ENCODE measurements around the gene AHSG. TPM values are rescaled to one million over a fixed set of nuclear protein-coding genes. Genes with fewer than 3 reads are reported as not detected.

The AHSG gene
- total RNA-seq, 1 donor = not detected

DNA sequence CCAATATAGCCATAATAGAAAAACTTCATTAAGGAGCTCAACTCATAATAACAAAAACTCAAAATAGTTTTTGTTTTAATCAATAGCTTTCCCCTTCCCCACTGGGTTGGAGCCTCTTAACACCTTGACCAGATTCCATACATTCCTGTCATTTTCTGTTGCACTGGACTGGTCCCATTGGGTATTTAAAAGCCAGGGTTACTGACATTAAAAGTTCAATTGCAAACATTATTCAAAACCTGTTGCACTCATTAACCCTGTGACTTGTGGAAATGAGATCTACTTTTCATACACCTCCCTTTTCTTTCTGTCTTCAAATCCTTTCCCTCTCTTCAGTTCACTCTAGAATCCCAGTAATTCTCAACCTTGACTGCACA lies 51.2 kb downstream of the AHSG start:
- H3K4me3 ChIP-seq (ENCODE audit: low read depth, low read length) = no peak overlapping the region
- DNase-seq (ENCODE audit: low read depth) = no peak
- TF ChIP-seq, protein P1, sequence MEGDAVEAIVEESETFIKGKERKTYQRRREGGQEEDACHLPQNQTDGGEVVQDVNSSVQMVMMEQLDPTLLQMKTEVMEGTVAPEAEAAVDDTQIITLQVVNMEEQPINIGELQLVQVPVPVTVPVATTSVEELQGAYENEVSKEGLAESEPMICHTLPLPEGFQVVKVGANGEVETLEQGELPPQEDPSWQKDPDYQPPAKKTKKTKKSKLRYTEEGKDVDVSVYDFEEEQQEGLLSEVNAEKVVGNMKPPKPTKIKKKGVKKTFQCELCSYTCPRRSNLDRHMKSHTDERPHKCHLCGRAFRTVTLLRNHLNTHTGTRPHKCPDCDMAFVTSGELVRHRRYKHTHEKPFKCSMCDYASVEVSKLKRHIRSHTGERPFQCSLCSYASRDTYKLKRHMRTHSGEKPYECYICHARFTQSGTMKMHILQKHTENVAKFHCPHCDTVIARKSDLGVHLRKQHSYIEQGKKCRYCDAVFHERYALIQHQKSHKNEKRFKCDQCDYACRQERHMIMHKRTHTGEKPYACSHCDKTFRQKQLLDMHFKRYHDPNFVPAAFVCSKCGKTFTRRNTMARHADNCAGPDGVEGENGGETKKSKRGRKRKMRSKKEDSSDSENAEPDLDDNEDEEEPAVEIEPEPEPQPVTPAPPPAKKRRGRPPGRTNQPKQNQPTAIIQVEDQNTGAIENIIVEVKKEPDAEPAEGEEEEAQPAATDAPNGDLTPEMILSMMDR (IDR thresholded peaks at IDR 0.05; ENCODE audit: insufficient read depth, low read depth, low read length) = no peak

DNA sequence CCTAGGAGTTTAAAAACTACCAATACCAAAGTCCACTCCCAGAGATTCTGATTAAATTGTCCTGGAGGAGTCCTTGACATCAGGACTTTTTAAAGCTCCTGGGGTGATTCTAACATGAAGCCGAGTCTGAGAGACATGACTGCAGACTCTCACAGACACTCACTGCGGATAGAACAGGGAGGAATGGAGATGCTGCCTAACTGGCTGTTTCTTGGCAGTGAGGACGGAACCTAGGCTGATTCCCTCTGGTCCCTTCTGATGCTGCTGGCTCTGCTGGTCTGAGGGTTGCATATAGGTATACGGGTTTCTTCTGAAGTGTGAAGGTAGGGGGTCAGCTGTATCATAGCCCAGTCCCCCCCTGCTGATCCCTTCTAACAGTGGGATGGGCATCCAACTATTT lies 51.6 kb downstream of the AHSG start:
- TF ChIP-seq, protein P1 (IDR thresholded peaks at IDR 0.05; ENCODE audit: insufficient read depth, low read depth, low read length) = no peak
- no peak overlapping the region for H3K4me3 ChIP-seq (ENCODE audit: low read depth, low read length)
- DNase-seq (ENCODE audit: low read depth) = no peak

DNA sequence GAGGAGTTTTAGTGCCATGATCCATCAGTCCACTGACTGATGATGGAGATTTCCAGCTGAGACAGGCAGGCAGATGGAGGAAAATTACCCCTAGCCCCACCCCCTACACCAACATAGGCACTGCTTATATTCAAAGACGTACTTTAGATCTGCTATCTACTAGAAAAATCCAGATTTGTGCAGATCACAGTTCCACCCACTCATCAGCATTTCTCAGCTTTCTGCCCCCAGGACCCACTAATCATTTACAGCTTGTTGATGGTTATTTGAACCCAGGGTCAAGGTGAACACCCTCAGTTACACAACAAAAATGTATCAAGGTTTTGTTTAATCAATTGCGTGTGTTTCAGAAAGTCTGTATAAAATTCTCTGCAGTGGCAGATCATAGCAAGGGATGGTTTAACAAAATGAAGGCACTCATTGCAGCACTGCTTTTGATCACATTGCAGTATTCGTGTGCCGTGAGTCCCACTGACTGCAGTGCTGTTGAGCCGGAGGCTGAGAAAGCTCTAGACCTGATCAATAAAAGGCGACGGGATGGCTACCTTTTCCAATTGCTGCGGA lies 52.8 kb downstream of the AHSG start, which contains the start of gene HRG:
Gene HRG, plus strand, starts transcription at position 390 of the 564 bp plus-strand sequence. Its CDS starts 18 bp downstream, at position 408.
- no peak within 1 kb of the TSS for H3K4me3 ChIP-seq (ENCODE audit: low read depth, low read length)
- no peak for DNase-seq (ENCODE audit: low read depth)
- TF ChIP-seq, protein P1 (IDR thresholded peaks at IDR 0.05; ENCODE audit: insufficient read depth, low read depth, low read length) = no peak

DNA sequence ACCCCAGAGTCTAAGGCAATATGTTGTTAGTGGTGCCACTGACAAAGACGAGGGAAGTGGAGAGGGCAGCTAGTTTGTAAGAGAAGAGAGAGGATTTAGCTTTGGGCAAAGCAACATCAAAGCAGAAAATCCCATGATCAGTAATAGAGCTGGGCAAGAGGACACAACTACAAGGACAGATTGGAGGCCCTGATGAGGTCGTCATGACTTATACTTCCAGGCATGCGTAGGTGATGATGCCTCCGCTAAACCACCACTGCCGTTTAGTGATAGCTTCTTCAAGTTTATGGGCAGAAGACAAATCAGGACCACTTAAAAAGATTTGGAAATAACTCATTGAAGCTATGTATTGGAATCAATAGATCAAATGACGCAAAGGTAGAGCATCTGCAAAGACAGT lies 55.6 kb downstream of the AHSG start:
- TF ChIP-seq, protein P1 (IDR thresholded peaks at IDR 0.05; ENCODE audit: insufficient read depth, low read depth, low read length) = no peak
- no peak for DNase-seq (ENCODE audit: low read depth)

DNA sequence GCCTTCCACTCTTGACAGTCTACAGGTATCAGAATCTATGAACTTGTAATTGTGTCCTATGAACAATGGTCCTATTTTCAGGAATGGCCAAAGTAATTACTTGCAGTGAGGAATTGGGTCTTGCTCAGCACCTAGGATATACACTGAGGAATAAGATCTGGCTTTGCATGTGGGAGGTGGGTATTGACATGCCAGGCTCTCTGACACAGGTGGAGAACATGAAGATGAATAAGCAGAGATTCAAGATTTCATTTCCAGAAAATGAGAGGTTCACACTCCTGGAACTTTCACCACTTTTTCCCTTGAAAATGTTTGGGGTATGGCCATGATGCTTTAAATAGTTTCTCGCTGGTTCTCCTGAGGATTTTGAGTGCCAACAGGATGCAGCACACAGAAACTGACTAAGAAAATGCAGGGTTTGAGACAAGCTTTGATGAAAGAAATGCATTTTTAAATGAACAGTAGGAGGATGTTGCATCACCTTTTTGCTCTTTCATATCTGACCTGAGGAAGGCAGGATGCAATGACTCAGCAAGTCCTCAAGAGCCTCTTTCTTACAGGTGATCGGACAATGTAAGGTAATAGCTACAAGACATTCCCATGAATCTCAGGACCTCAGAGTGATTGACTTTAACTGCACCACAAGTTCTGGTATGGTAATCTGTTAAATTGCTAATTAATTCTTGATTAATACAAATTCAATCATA lies 56.7 kb downstream of the AHSG start:
- TF ChIP-seq, protein P1 (IDR thresholded peaks at IDR 0.05; ENCODE audit: insufficient read depth, low read depth, low read length) = no peak
- DNase-seq (ENCODE audit: low read depth) = no peak
- H3K4me3 ChIP-seq (ENCODE audit: low read depth, low read length) = no peak overlapping the region

More for the DNA sequence above, 55.6 kb downstream of the AHSG start:
- no peak overlapping the region for H3K4me3 ChIP-seq (ENCODE audit: low read depth, low read length)

DNA sequence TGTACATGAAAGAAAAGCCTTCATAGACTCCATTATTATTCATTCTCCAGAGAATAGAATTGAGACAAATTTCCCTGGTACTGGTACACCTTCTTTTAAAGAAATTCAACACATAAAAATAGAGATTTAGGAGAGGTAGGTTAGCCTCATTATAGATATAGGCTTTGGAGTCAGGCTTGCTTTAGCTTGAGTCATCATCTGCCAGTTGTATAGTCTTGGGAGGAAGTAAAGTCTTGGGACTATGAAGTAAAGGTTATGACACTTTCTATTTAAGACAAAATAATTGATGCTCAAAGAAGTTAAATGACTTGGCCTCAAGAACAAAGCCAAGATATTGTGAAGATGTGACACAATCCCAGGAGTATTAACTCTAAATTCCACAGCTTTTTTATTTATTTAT lies 57.3 kb downstream of the AHSG start:
- H3K4me3 ChIP-seq (ENCODE audit: low read depth, low read length) = no peak overlapping the region
- TF ChIP-seq, protein P1 (IDR thresholded peaks at IDR 0.05; ENCODE audit: insufficient read depth, low read depth, low read length) = no peak
- DNase-seq (ENCODE audit: low read depth) = no peak

Small RNA genes lying within 50 kb of the gene (small RNA-seq; reads per million reads assigned to genes)
- not detected for gene RF00017

Other genes with a start within 250 kb of the AHSG start
- 0.86 and 1.6 TPM in 2 replicates for gene CRYGS, start 68.7 kb upstream of the AHSG start, total RNA-seq
- gene TBCCD1, start 45.7 kb upstream of the AHSG start, total RNA-seq = 10.3 and 25.9 TPM in 2 replicates
- 40.9 and 60.5 TPM in 2 replicates for gene DNAJB11, start 42.3 kb upstream of the AHSG start, total RNA-seq
- not detected in 2 replicates for gene FETUB, start 27.3 kb downstream of the AHSG start, total RNA-seq
- not detected in 2 replicates for gene HRG, start 53.0 kb downstream of the AHSG start, total RNA-seq
- gene KNG1, start 104.3 kb downstream of the AHSG start, total RNA-seq = not detected in 2 replicates
- 319 and 691 TPM in 2 replicates for gene EIF4A2, start 170.5 kb downstream of the AHSG start, total RNA-seq
- gene RFC4, start 193.4 kb downstream of the AHSG start, total RNA-seq = 19.3 and 25.5 TPM in 2 replicates
- not detected in 2 replicates for gene ADIPOQ, start 229.7 kb downstream of the AHSG start, total RNA-seq